Astrocyte (in vitro differentiated cells and primary cell): ENCODE data around the gene RAB5IF.

Experiments used
- CTCF ChIP-seq: IDR thresholded peaks from 2 replicates; pipeline ENCODE4 v1.5.1; 2011; ENCODE audit warnings: low read depth, mild to moderate bottlenecking, inconsistent platforms, low read length, moderate library complexity; ENCODE audit not compliant: insufficient read depth
- EZH2 ChIP-seq: IDR thresholded peaks from 2 replicates; pipeline ENCODE4 v1.6.1; 2012; ENCODE audit warnings: mild to moderate bottlenecking, low read length, inconsistent platforms; ENCODE audit not compliant: insufficient read depth

- no peak for TF ChIP-seq CTCF
- no peak for TF ChIP-seq EZH2
These were observed 48.9 kb downstream of the RAB5IF start for GRCh38 chr20:36654506-36654905.
